IPS-15b (cell line): Measurements from ENCODE around the gene EGLN1.

Experiments
- H3K27me3 ChIP-seq: one replicate; pipeline ENCODE4 v1.6.1; 2013; ENCODE audit warnings: low read length; ENCODE audit not compliant: control insufficient read depth, insufficient read depth
- H3K36me3 ChIP-seq: one replicate; pipeline ENCODE4 v1.6.1; 2013; ENCODE audit warnings: low read length; ENCODE audit not compliant: control insufficient read depth, insufficient read depth
- H3K4me1 ChIP-seq: one replicate; pipeline ENCODE4 v1.6.1; 2013; ENCODE audit warnings: mild to moderate bottlenecking, low read length; ENCODE audit not compliant: control insufficient read depth, insufficient read depth
- H3K4me3 ChIP-seq: one replicate; pipeline ENCODE4 v1.5.1; 2013; ENCODE audit warnings: low read depth, low read length
- H3K9ac ChIP-seq: one replicate; pipeline ENCODE4 v1.6.1; 2013; ENCODE audit warnings: low read depth, mild to moderate bottlenecking, low read length
- H3K9me3 ChIP-seq: one replicate; pipeline ENCODE4 v1.6.1; 2013; ENCODE audit warnings: mild to moderate bottlenecking, low read length; ENCODE audit not compliant: control insufficient read depth, insufficient read depth

EGLN1 gene

GRCh38 chr1:231334079-231334666 is 87.9 kb downstream of the EGLN1 start:
- H3K4me1 ChIP-seq = peaks cover 3% of the 10 kb centered on the region
- no peaks in the 10 kb centered on the region for H3K27me3 ChIP-seq
- no peaks in the 10 kb centered on the region for H3K9me3 ChIP-seq
- no peaks in the 10 kb centered on the region for H3K36me3 ChIP-seq
- H3K4me3 ChIP-seq = no peak overlapping the region
- no peak overlapping the region for H3K9ac ChIP-seq

DNA sequence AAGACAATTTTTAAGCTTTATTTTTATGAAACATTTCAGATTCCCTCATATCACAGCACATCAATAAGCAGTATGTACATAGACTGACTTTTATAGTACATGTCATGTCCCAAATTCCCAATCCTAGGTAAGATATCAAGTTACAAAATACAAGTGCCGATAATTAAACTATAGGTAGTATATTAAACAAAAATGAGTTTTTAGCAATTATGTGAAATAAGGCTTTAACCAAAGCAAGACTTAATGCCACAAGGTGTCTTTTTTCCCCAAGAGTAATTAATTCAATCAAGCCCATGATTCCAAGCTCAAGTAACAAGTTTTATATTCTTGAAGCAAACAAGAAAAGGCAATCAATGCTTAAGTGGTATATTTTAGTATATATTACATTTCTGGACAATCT is 89.3 kb downstream of the EGLN1 start:
- Histone ChIP-seq H3K27me3 (no peaks in the 10 kb centered on the region), H3K9ac (no peak overlapping the region), H3K9me3 (no peaks in the 10 kb centered on the region), H3K4me1 (peaks cover 3% of the 10 kb centered on the region), H3K4me3 (no peak overlapping the region), H3K36me3 (no peaks in the 10 kb centered on the region)

DNA sequence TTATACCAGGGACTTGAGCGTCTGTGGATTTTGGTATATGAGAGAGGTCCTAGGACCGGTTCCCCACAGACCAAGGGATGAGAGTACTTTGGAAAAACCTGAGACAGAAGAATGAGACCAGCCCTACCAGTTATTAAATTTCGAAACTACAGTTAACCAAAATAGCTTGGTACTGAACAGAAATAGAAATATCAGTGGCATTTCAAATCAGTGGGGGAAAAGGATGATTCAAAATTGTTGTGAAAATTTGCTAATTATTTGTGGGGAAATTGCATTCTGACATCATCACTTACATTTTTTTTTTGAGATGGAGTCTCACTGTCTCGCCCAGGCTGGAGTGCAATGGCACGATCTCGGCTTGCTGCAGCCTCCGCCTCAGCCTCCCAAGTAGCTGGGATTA is 92.6 kb downstream of the EGLN1 start:
- Histone ChIP-seq H3K9me3 (no peaks in the 10 kb centered on the region), H3K4me3 (no peak overlapping the region), H3K27me3 (no peaks in the 10 kb centered on the region), H3K9ac (no peak overlapping the region), H3K4me1 (no peaks in the 10 kb centered on the region), H3K36me3 (no peaks in the 10 kb centered on the region)

GRCh38 chr1:231327617-231328016 is 94.5 kb downstream of the EGLN1 start:
- H3K4me1 ChIP-seq = no peaks in the 10 kb centered on the region
- H3K4me3 ChIP-seq = no peak overlapping the region

GRCh38 chr1:231326248-231326647 is 95.8 kb downstream of the EGLN1 start:
- Histone ChIP-seq H3K4me1 (no peaks in the 10 kb centered on the region), H3K9me3 (no peaks in the 10 kb centered on the region), H3K27me3 (no peaks in the 10 kb centered on the region), H3K9ac (no peak overlapping the region), H3K36me3 (no peaks in the 10 kb centered on the region), H3K4me3 (no peak overlapping the region)

More at GRCh38 chr1:231327617-231328016, 94.5 kb downstream of the EGLN1 start:
- Histone ChIP-seq H3K9ac (no peak overlapping the region), H3K36me3 (no peaks in the 10 kb centered on the region), H3K9me3 (no peaks in the 10 kb centered on the region), H3K27me3 (no peaks in the 10 kb centered on the region)

GRCh38 chr1:231324660-231325059 is 97.4 kb downstream of the EGLN1 start:
- Histone ChIP-seq H3K27me3 (no peaks in the 10 kb centered on the region), H3K9me3 (no peaks in the 10 kb centered on the region), H3K4me3 (no peak overlapping the region), H3K9ac (no peak overlapping the region), H3K4me1 (no peaks in the 10 kb centered on the region), H3K36me3 (no peaks in the 10 kb centered on the region)

DNA sequence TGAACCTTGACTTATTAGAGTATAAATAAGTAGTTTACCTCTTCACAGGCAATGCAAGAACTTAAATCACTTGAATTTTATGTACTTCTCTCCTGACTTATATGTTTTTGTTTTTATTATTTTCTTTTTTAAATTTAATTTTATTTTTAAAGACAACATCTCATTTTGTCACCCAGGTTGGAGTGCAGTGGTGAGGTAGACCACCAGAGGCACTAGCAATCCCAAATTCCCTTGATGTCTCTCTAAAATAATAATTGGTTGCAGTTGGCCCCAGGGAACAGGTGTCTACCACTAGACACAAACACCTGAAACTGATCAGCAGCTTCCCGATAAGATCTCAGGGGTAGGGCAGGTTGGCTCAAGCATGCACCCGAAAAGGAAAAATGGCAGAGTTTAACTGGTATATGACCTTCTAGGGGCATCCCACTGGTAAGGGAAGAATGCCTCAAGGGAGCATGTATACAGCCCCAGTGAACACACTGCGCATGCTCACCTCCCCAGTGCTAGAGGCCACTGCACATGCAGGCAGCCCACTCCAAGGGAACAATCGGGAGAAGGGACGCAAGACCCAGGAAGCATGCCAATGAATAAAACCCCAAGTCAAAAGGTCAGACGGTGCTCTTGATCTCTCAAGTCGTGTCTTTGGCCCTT is 99.1 kb downstream of the EGLN1 start:
- Histone ChIP-seq H3K27me3 (no peaks in the 10 kb centered on the region), H3K4me1 (no peaks in the 10 kb centered on the region), H3K9me3 (no peaks in the 10 kb centered on the region), H3K4me3 (no peak overlapping the region), H3K9ac (no peak overlapping the region), H3K36me3 (no peaks in the 10 kb centered on the region)

GRCh38 chr1:231319080-231319479 is 103.0 kb downstream of the EGLN1 start:
- Histone ChIP-seq H3K9ac (no peak overlapping the region), H3K4me3 (no peak overlapping the region), H3K27me3 (no peaks in the 10 kb centered on the region), H3K36me3 (no peaks in the 10 kb centered on the region), H3K9me3 (no peaks in the 10 kb centered on the region), H3K4me1 (no peaks in the 10 kb centered on the region)

DNA sequence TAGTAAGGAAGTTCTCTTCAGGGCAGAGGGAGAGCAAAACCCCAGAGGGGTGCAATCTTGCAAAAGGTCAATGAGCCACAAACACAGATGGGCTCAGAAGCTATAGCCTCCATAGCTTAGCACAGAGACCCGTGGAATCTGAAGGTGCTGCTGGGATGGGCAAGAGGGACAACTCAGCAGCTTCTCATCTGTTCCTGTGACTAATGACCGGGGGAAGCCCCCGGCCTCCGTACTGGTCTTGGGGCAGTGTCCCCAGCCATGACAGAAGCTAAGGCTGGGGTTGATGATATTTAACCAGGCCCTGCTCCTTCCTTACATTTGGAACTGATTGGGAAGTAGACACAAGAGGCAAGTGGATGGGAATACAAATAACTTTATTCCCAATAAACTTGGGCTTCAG is 103.5 kb downstream of the EGLN1 start:
- H3K36me3 ChIP-seq = no peaks in the 10 kb centered on the region

GRCh38 chr1:231318015-231318355 is 104.1 kb downstream of the EGLN1 start:
- H3K4me1 ChIP-seq = no peaks in the 10 kb centered on the region
- no peaks in the 10 kb centered on the region for H3K27me3 ChIP-seq
- H3K9me3 ChIP-seq = no peaks in the 10 kb centered on the region
- no peak overlapping the region for H3K4me3 ChIP-seq
- H3K36me3 ChIP-seq = no peaks in the 10 kb centered on the region
- H3K9ac ChIP-seq = no peak overlapping the region

More for the DNA sequence above, 103.5 kb downstream of the EGLN1 start:
- Histone ChIP-seq H3K4me3 (no peak overlapping the region), H3K9ac (no peak overlapping the region), H3K9me3 (no peaks in the 10 kb centered on the region), H3K4me1 (no peaks in the 10 kb centered on the region), H3K27me3 (no peaks in the 10 kb centered on the region)

DNA sequence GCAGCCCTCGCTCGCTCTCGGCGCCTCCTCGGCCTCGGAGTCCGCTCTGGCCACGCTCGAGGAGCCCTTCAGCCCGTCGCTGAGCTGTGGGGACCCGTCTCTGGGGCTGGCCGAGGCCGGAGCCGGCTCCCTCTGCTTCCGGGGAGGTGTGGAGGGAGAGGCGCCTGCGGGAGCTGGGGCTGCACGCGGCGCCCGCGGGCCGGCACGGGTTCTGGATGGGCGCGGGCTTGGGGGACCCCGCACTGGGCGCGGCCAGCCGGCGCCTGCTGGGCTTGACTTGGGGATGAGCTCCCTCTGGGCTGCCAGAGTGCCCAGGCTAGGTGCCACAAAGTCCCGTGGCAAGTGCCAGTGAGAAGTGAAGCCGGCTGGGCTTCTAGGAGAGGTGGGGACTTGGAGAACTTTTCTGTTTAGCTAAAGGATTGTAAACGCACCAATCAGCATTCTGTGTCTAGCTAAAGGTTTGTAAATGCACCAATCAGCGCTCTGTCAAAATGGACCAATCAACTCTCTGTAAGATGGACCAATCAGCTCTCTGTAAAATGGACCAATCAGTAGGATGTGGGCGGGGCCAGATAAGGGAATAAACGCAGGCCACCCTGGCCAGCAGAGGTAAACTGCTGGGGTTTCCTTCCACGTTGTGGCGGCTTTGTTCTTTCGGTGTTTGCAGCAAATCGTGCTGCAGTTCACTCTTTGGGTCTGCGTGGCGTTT is 104.6 kb downstream of the EGLN1 start:
- no peaks in the 10 kb centered on the region for H3K4me1 ChIP-seq
- no peaks in the 10 kb centered on the region for H3K27me3 ChIP-seq
- H3K36me3 ChIP-seq = no peaks in the 10 kb centered on the region
- H3K4me3 ChIP-seq = no peak overlapping the region
- H3K9ac ChIP-seq = no peak overlapping the region
- no peaks in the 10 kb centered on the region for H3K9me3 ChIP-seq

DNA sequence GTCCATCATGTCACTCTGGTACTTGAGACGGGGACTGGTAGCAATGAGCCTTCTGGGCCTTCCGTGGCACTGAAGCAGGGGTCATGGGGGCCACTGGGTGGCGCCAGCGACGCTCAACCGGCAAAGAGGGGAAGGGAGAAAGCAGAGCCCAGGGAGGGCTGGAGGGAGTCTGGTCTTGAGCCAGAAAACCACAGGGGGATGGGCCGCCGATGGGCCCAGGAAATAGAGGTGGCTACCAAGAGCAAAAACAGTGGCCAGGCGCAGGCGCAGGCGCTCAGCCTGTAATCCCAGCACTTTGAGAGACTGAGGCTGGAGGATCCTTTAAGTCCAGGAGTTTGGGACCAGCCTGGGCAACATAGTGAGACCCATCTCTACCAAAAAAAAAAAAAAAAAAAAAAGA is 106.2 kb downstream of the EGLN1 start:
- no peaks in the 10 kb centered on the region for H3K27me3 ChIP-seq
- H3K36me3 ChIP-seq = no peaks in the 10 kb centered on the region
- no peaks in the 10 kb centered on the region for H3K9me3 ChIP-seq
- H3K4me3 ChIP-seq = no peak overlapping the region
- H3K4me1 ChIP-seq = no peaks in the 10 kb centered on the region
- H3K9ac ChIP-seq = no peak overlapping the region
